ENCODE data around the gene CTIF.

GRCh38 chr18:48705043-48705442 is 166.2 kb downstream of the CTIF start:
- TF ChIP-seq POLR2AphosphoS5 (IDR thresholded peaks at IDR 0.05; ENCODE audit: low read depth, low read length) (no peak), SPI1 (IDR thresholded peaks at IDR 0.05; ENCODE audit: low read depth, low read length) (no peak), POLR2A (IDR thresholded peaks at IDR 0.05; ENCODE audit: low read depth, low read length) (no peak), PAX5 (IDR thresholded peaks at IDR 0.05; ENCODE audit: insufficient read depth, low read length, severe bottlenecking) (no peak)

Measured in GM12891 (cell line).